22Rv1 (cell line): Measurements from ENCODE around the gene SIRPD.

ENCODE experiments used
- ZFX ChIP-seq: fragments of 450-650 bp; IDR thresholded peaks from 2 replicates; pipeline ENCODE4 v1.6.1; 2017; ENCODE audit warnings: antibody characterized with exemption, borderline replicate concordance
- TF ChIP-seq, protein P1 (sequence below): fragments of 450-650 bp; IDR thresholded peaks from 2 replicates; pipeline ENCODE4 v1.5.1; 2017; ENCODE audit warnings: mild to moderate bottlenecking

DNA sequence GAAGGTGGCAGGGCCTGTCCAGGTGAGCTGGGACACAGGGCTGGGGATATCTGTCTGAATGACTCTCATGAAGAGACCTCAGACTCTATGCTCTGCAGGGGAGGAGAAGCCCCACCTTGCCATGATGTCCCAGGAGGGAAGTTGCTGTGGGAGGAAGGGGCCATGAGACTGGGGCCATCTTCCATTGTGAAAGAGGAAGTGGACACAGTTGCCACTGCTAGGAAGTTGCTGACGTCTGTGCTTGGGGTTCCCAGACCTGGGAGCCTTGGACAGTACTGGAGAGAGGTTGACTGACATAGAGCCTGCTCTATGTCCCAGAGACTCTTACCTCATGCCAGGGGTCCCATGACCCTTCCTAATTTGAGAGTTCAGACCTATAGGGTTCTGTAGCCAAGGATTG is 37.8 kb upstream of the SIRPD start:
- TF ChIP-seq, protein P1, sequence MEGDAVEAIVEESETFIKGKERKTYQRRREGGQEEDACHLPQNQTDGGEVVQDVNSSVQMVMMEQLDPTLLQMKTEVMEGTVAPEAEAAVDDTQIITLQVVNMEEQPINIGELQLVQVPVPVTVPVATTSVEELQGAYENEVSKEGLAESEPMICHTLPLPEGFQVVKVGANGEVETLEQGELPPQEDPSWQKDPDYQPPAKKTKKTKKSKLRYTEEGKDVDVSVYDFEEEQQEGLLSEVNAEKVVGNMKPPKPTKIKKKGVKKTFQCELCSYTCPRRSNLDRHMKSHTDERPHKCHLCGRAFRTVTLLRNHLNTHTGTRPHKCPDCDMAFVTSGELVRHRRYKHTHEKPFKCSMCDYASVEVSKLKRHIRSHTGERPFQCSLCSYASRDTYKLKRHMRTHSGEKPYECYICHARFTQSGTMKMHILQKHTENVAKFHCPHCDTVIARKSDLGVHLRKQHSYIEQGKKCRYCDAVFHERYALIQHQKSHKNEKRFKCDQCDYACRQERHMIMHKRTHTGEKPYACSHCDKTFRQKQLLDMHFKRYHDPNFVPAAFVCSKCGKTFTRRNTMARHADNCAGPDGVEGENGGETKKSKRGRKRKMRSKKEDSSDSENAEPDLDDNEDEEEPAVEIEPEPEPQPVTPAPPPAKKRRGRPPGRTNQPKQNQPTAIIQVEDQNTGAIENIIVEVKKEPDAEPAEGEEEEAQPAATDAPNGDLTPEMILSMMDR = no peak
- no peak for TF ChIP-seq ZFX
